ENCODE data around the gene INVS. TPM values are rescaled to one million over a fixed set of nuclear protein-coding genes. Genes with fewer than 3 reads are reported as not detected.
"Not testable (repeated sequence)": the region's sequence is repeated elsewhere in the genome, so short reads cannot be mapped to it uniquely, and the experiment has no call there.

INVS gene
- total RNA-seq, 1 donor from 2014 or later, result 21.9 TPM

GRCh38 chr9:100058699-100059579, 40.1 kb upstream of the INVS start:
- Histone ChIP-seq H3K27me3 (no peaks in the 10 kb centered on the region), H3K9me3 (no peaks in the 10 kb centered on the region), H3K27ac (no peak overlapping the region), H3K4me1 (peaks cover 3% of the 10 kb centered on the region), H3K36me3 (peaks cover 0 to 20% of the 10 kb centered on the region in 2 donors), H3K4me3 (no peak overlapping the region)
- intact Hi-C loops (cut with DNase I), result no loop called here
- TF ChIP-seq POLR2A (IDR thresholded peaks at IDR 0.05) (no peak), POLR2AphosphoS5 (IDR thresholded peaks at IDR 0.05; ENCODE audit: insufficient read depth in 1 of 2, low read depth in 1 of 2) (no peak), CTCF (IDR thresholded peaks at IDR 0.05) (no peak)
- DNase-seq (ENCODE audit: extremely low spot score in 2 of 2), result no peak

GRCh38 chr9:100062683-100063082, 36.4 kb upstream of the INVS start:
- intact Hi-C loops (cut with DNase I); H3K27me3 ChIP-seq; H3K4me3 ChIP-seq; H3K9me3 ChIP-seq; H3K27ac ChIP-seq; DNase-seq (ENCODE audit: extremely low spot score in 2 of 2): not testable (repeated sequence)
- Histone ChIP-seq H3K36me3 (peaks cover 0 to 17% of the 10 kb centered on the region in 2 donors), H3K4me1 (peaks cover 15% of the 10 kb centered on the region)

GRCh38 chr9:100063185-100063584, 35.9 kb upstream of the INVS start:
- Histone ChIP-seq H3K9me3 (no peaks in the 10 kb centered on the region), H3K27me3 (no peaks in the 10 kb centered on the region), H3K4me3 (no peak overlapping the region), H3K27ac (no peak overlapping the region), H3K36me3 (peaks cover 0 to 12% of the 10 kb centered on the region in 2 donors), H3K4me1 (peaks cover 15% of the 10 kb centered on the region)
- no peak for TF ChIP-seq POLR2A (IDR thresholded peaks at IDR 0.05)
- TF ChIP-seq CTCF (IDR thresholded peaks at IDR 0.05), result no peak
- TF ChIP-seq POLR2AphosphoS5 (IDR thresholded peaks at IDR 0.05; ENCODE audit: insufficient read depth in 1 of 2, low read depth in 1 of 2), result no peak
- intact Hi-C loops (cut with DNase I), result no loop called here
- DNase-seq (ENCODE audit: extremely low spot score in 2 of 2), result no peak

GRCh38 chr9:100064872-100065581, 34.0 kb upstream of the INVS start:
- Histone ChIP-seq H3K4me3 (no peak overlapping the region), H3K36me3 (no peaks in the 10 kb centered on the region), H3K4me1 (peaks cover 15% of the 10 kb centered on the region), H3K27ac (no peak overlapping the region), H3K27me3 (no peaks in the 10 kb centered on the region), H3K9me3 (no peaks in the 10 kb centered on the region)
- intact Hi-C loops (cut with DNase I), result no loop called here
- DNase-seq (ENCODE audit: extremely low spot score in 2 of 2), result no peak
- TF ChIP-seq POLR2AphosphoS5 (IDR thresholded peaks at IDR 0.05; ENCODE audit: insufficient read depth in 1 of 2, low read depth in 1 of 2), result peak in 1 of 2 donors; percentile 27
- TF ChIP-seq CTCF (IDR thresholded peaks at IDR 0.05), result no peak
- no peak for TF ChIP-seq POLR2A (IDR thresholded peaks at IDR 0.05)

- Histone ChIP-seq H3K4me1 (peaks cover 15% of the 10 kb centered on the region), H3K36me3 (no peaks in the 10 kb centered on the region), H3K27me3 (no peaks in the 10 kb centered on the region), H3K4me3 (no peak overlapping the region), H3K9me3 (no peaks in the 10 kb centered on the region), H3K27ac (no peak overlapping the region)
- intact Hi-C loops (cut with DNase I), result no loop called here
- no peak for DNase-seq (ENCODE audit: extremely low spot score in 2 of 2)
- TF ChIP-seq POLR2AphosphoS5 (IDR thresholded peaks at IDR 0.05; ENCODE audit: insufficient read depth in 1 of 2, low read depth in 1 of 2) (no peak), CTCF (IDR thresholded peaks at IDR 0.05) (no peak), POLR2A (IDR thresholded peaks at IDR 0.05) (no peak)
Observed at GRCh38 chr9:100066539-100066938, 32.5 kb upstream of the INVS start.

DNA sequence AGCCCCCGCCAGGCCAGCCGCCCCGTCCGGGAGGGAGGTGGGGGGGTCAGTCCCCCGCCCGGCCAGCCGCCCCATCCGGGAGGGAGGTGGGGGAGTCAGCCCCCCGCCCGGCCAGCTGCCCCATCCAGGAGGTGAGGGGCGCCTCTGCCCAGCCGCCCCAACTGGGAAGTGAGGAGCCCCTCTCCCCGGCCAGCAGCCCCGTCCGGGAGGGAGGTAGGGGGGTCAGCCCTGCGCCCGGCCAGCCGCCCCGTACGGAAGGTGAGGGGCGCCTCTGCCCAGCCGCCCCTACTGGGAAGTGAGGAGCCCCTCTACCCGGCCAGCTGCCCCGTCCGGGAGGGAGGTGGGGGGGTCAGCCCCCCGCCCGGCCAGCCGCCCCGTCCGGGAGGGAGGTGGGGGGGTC, 31.1 kb upstream of the INVS start:
- intact Hi-C loops (cut with DNase I); H3K9me3 ChIP-seq; H3K27me3 ChIP-seq; H3K36me3 ChIP-seq; DNase-seq (ENCODE audit: extremely low spot score in 2 of 2); H3K4me3 ChIP-seq; H3K27ac ChIP-seq: not testable (repeated sequence)
- H3K4me1 ChIP-seq, result peaks cover 15% of the 10 kb centered on the region

GRCh38 chr9:100069068-100069467, 30.0 kb upstream of the INVS start:
- H3K27me3 ChIP-seq; DNase-seq (ENCODE audit: extremely low spot score in 2 of 2); H3K36me3 ChIP-seq; intact Hi-C loops (cut with DNase I); H3K27ac ChIP-seq; H3K4me3 ChIP-seq; H3K9me3 ChIP-seq: not testable (repeated sequence)
- H3K4me1 ChIP-seq, result peaks cover 11% of the 10 kb centered on the region
